Measurements from ENCODE around the gene CFAP74.
"Not testable (repeated sequence)": the region's sequence is repeated elsewhere in the genome, so short reads cannot be mapped to it uniquely, and the experiment has no call there.

The CFAP74 gene

DNA sequence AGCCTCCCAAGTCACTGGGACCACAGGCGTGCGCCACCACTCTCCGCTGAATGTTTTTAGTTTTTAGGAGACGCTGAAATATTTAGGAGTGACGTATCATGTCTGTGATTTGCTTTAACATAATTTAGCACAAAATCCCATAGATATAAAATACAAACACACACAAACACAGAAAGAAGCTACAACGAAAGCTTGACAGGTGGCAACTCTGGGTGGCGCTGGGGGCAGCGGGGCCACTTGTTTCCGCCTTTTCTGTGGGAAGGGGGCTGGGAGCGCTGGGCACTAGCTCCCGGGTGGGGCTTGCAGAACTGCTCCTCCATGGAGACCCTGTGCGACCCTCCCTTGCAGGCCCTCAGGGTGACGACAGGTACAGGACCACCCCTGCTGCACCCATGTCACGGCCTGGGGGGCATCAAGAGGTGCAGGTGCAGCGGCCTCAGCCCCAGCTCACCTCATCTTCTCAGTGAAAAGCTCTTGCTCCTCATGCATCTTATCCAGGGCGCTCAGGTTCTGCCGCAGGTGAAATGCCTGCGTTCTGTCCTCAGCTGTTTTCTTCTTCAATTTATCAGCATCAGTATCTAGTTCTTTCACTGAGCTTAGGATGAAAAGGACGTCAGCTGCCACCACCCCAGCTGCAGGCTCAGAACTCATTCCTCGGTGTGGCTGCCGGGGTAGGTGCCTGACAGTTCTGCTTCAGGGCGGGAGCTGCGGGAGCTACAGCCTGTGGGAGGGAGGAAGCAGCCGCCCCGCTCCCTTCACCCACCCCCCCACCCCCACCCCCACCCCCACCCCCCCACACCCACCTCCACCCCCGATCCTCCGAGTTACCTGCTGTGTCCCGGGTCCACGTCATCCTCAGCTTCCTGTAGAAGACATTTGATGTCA is 15.3 kb downstream of the CFAP74 start:
- no peak for DNase-seq (ENCODE audit: low read depth)

DNA sequence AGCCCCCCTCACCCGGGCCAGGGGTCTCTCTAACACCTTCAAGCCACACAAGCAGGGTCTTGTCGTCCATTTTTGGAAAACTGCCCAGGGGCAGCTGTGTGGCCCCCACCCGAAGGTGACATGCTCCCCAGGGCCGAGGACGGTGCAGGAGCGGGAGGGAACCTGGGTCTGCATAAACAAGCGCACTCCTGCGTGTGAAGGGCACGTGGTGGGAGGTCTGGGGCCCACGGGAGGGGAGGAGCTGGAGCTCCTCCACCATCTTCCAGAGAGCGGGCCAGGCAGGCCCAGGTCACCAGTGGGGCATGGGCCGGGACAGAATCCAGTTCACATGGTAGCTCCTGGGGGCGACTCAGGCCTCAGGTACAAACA is 16.5 kb downstream of the CFAP74 start:
- DNase-seq (ENCODE audit: low read depth), result no peak

DNA sequence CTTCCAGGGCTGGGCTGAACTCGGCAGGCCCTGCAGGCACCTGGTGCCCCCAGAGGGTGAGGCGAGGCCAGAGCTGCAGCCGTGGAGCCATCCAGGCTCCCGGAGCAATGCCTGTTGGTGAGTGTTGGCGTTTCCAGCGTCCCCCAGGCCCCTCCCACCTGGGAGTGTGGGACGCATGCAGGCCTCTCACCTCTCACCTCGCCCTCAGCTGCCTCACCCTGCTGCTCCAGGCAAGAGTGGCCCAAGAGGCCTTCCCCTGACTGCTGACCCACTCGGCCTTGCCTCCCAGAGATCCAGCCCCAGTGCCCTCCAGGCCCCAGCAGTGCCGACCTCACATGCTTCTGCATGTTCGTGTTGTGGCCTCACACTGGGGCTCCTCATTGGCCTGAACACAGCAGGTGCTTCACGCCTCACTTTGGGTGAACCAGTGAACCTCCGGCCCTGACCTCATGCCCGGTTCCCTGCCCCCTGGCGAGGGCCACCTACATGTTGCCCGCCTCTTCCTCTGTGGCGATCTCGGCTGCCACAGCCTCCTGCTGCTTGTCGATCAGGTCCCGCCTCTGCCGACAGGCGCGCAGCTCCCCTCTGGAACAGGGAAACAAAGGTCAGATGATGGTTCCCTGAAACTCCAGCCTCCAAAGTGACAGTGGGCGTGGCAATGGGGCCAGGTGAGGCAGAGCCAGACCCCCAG is 17.0 kb downstream of the CFAP74 start:
- DNase-seq (ENCODE audit: low read depth), result no peak

DNA sequence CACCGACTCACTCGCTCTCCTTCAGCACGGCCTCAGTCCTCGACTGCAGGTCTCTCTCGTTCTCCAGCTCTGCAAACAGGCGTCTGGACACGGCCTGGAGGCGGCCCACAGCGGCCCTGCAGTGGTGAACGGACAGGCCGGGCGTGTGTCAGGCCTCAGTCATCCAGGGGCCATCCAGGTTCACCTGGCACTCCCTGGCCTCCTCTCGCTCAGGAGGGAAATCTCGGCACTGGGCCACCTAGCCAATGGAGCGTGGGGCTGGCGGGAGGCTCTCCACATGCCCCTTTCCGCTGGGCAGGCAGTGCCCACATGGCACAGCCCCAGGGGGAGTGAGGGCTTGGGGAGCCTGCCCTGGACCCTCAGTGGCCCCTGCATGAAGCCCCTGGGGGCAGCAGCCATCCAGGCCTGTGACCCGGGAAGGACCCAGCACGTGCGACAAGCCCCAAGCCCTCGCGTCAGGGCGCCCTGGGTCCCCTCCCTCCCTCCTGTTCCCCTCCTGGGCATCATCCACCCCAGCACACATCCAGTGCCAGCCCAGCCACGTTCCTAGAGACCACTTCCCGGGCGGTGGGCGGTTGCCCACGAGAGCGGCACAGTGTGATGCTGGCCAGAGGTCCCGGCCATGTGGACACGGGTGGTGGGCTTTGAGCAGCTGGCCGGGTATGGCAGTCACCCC is 18.1 kb downstream of the CFAP74 start:
- no peak for DNase-seq (ENCODE audit: low read depth)

DNA sequence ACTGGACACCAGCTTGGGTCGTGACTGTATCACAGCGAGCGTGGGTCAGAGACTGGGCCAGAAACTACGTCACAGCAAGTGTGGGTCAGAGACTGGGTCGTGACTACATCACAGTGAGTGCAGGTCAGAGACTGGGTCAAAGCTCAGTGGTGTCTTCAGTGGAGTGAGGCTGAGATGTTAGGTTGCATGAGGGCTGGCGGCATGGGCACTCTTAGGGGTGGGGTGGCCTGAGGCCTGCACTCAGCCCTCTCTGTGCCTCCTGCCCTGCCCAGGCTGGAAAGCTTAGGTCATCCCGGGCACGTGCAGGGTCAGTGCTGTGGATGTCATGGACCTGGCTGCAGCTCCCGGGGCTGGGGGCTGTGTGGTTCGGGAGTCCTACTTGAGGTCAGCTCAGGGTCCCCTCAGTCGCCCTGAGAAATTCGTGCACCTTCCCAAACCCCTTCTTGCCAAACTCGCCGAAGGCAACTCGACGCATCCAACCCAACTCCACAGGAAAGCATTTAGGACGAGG is 19.0 kb downstream of the CFAP74 start:
- no peak for DNase-seq (ENCODE audit: low read depth)

DNA sequence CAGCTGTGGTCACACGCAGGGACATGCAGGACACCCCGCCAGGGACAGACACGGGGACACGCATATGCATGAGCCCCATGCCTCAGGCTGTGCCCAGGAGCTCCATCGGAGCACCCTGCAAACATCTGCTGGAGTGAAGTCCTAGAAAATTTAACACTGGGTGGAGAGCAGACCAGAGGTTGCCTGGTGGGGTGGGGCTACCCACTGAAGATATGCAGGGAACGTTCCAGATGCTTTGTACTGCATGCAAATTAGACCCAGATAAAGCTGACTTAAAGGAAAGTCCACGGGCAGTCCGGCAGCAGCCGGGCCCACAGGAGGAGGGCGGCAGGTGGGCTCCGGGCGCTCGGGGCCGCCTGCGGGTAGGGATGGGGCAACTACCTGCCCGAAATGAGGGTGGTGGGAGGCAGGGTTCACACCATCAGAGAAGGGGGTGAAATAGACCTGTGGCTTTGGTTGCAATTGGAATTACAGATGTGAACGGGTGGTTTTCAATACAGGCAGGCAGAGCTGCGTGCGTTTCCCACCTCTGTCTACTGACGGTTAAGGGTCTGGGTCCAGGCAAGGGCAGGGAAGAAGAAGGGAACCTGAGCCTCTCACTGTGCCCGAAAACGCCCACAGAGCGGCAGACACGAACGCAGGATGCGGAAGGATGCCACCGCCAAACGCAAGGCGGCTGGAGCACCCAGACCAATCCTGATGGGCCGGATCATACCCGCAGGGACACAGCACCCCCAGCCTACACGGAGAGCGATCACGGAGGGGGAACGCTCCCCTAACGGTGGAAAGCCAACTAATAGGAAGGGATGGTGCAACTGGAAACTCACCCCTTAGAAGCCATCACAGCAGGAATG is 21.0 kb downstream of the CFAP74 start:
- DNase-seq (ENCODE audit: low read depth), result no peak

DNA sequence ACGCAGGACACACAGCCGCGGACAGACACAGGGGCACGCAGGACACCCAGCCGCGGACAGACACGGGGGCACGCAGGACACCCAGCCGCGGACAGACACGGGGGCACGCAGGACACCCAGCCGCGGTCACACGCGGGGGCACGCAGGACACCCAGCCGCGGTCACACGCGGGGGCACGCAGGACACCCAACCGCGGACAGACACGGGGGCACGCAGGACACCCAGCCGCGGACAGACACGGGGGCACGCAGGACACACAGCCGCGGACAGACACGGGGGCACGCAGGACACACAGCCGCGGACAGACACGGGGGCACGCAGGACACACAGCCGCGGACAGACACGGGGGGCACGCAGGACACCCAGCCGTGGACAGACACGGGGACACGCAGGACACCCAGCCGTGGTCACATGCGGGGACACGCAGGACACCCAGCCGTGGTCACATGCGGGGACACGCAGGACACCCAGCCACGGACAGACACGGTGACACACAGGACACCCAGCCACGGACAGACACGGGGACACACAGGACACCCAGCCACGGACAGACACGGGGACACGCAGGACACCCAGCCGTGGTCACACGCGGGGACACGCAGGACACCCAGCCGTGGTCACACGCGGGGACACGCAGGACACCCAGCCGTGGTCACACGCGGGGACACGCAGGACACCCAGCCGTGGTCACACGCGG is 21.8 kb downstream of the CFAP74 start:
- DNase-seq (ENCODE audit: low read depth), result not testable (repeated sequence)

DNA sequence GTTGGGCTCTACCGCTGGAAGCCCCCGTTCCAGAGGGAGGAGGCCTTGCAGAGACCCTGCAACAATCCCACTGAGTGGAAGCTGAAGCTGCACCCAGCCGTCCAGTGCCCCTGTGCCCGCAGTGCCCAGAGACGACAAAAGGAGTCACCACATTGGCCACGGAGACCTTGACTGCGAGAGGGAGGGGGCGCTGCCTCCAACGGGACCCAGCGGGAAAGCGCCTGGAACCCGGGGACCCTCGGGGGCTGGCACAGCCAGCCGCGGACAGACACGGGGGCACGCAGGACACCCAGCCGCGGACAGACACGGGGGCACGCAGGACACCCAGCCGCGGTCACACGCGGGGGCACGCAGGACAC is 22.5 kb downstream of the CFAP74 start:
- no peak for DNase-seq (ENCODE audit: low read depth)

DNA sequence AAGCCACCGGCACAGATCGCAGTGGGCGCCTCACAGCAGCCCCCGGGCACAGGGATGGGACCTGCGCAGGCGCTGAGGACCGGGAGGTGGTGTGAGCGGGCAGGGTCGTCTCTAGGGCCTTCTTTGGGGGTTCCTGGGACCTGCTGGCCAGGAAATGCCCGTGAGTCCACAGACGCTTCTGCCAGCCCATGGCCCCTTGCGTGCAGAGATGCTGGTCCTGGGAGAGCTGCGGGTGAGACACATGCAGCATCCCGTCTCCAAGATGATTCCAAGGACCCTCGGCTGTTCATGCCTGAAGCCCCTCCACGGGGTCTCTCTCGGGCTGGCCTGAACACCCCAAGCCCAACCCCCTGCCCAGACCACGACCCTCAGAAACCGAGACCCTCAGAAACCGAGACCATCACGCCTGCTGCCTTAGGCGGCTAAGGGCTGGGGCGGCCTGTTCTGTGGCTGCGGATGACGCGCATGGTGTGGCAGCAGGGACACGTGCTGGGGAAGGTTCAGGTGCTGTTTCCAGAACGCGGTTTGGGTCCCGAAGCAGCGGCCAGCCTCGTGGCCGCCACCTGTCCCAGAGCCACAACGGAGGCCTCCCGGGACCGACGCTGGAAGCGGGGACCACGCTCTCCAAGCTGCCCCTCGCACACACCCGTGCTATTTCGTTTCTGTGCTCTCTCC is 23.0 kb downstream of the CFAP74 start:
- no peak for DNase-seq (ENCODE audit: low read depth)

DNA sequence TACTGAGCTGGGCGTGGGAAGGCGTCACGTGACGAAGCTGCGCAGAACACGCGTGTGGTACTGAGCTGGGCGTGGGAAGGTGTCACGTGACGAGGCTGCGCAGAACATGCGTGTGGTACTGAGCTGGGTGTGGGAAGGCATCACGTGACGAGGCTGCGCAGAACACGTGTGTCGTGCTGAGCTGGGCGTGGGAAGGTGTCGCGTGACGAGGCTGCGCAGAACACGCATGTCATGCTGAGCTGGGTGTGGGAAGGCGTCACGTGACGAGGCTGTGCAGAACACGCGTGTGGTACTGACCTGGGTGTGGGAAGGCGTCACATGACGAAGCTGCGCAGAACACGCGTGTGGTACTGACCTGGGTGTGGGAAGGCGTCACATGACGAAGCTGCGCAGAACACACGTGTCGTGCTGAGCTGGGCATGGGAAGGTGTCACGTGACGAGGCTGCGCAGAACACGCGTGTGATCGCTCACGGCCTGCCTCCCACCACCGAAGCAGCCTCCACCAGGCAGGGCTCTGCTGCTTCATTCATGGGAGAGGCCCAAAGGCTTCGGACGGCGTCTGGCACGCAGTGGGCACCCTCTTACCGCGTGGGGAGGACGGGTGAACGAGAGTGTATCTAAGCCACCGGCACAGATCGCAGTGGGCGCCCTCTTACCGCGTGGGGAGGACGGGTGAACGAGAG is 24.0 kb downstream of the CFAP74 start:
- DNase-seq (ENCODE audit: low read depth), result no peak

DNA sequence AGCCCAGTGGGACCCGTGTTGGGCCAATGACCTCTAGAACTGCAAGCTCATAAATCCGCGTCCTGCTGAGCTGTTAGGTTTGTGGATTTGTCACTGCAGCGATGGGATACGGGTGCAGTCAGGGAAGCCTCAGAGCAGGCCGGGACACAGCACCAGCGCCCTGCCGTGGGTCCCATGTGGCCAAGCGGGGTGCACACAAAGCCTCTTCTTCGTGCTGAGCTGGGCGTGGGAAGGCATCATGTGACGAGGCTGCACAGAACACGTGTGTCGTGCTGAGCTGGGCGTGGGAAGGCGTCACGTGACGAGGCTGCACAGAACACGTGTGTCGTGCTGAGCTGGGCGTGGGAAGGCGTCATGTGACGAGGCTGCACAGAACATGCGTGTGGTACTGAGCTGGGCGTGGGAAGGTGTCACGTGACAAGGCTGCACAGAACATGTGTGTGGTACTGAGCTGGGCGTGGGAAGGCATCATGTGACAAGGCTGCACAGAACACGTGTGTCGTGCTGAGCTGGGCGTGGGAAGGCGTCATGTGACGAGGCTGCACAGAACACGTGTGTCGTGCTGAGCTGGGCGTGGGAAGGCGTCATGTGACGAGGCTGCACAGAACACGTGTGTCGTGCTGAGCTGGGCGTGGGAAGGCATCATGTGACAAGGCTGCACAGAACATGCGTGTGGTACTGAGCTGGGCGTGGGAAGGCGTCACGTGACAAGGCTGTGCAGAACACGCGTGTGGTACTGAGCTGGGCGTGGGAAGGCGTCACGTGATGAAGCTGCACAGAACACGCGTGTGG is 24.7 kb downstream of the CFAP74 start:
- DNase-seq (ENCODE audit: low read depth), result not testable (repeated sequence)

DNA sequence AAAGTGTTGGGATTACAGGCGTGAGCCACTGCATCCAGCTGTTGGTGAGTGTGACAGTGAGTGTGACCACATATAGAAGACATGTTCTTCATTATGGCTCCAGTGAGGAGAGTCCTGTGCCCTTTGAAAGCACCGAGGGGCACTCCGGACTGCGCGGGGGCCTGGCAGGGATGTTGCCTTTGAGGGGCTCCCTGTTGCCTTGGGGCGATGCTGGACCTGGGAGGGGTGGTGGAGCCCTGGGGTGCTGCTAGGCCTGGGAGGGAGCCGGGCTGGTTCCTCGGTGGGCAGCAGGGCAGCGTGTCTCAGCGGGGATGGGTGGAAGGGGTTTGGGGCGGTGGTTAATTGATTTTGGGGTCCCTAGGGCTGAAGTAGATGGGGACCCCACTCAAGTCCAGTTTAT is 25.5 kb downstream of the CFAP74 start:
- no peak for DNase-seq (ENCODE audit: low read depth)

DNA sequence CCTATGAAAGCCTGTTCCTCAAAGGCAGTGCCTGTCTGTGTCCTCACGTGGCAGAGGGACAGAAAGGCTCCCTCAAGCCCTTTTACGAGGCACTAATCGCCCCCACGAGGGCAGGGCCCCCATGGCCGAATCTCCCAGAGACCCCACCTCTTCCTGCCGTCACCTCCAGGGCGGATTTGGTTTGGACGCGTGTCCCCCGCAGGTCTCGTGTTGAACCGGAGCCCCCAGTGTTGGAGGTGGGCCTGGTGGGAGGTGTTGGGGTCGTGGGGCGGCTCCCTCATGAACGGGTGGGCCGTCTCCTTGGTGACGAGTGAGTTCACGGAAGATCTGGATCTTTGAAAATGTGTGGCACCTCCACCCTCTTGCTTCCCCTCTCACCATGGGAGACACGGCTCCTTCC is 27.6 kb downstream of the CFAP74 start:
- no peak for DNase-seq (ENCODE audit: low read depth)

DNA sequence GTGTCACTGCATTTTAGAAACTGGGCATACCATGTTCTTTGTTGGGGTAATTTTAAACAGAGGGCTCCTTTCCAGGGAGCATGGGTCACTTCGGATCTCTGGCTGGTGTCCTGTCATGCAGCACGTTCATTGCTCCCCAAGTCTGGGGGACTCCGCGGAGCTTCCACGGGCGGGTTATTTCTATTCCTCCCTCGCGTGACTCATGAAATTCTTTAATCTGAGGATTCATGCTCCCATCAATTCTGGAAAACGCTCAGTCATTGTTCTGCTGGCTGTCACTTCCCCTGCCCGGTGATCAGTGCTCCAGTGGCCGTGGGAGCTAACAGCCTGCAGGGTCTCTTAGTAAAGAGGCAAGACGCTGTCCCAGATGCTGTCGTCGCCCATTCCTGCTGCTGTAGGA is 28.1 kb downstream of the CFAP74 start:
- DNase-seq (ENCODE audit: low read depth), result no peak

DNA sequence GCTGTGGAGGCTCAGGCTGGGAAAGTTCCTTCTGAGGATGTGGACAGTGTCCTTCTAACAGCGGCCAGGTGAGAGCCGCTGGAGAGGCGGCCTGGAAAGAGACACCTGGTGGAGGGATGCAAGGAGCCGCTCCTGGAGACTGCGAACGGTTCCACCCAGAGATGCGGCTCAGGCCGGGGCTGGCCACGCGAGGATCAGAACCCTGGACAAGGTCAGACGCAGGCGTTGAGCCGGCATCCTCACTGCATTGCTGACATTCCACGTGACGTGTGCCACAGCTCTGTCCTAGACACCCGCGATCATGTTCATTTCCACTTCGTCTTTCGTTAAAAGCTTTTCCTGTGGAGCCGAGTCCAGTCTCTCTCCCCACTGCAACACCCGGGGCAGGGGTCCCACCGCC is 28.8 kb downstream of the CFAP74 start:
- DNase-seq (ENCODE audit: low read depth), result no peak

DNA sequence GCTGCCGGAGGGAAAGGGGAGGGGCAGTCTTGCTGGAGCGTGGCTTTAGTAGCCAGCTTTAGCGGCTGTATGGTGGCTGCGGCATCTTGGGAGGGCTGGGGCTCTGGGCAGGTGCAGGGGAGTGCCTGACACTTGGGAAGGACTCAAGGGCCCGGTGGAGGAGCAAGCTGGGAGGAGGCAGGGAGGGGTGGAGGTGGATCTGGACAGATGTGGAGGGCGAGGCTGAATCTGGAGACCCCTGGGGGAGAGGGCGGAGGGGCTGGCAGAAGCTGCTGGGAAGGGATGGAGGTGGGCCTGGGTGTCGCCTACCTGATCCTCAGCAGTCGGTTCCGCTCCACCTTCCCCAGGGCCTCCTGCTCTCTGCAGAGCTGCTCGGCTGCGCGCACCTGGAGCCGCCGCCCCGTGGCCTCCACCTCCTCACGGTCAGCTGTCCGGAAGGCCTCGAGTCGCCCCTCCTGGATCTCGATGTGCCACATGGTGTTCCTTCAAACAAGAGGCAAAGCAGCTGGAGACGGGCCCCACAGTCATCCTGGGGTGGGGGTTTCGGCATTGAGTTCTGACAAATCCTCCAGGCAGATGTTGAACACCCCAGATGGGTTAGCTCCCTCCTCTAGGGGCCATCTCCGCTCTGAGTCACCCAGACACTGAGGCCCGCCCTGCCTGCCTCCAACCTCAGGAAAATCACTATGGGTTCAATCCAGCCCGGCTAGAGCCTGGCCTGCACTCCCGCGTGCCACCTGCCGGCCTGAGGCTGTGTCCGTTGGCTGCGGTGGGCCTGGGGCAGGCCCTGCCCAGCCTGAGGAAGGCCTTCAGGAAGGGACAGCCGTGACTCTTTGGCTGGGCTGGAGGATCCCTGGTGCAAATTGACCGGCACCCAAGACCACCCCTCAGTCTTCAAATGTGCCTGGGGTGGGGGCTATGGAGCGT is 29.6 kb downstream of the CFAP74 start:
- no peak for DNase-seq (ENCODE audit: low read depth)

DNA sequence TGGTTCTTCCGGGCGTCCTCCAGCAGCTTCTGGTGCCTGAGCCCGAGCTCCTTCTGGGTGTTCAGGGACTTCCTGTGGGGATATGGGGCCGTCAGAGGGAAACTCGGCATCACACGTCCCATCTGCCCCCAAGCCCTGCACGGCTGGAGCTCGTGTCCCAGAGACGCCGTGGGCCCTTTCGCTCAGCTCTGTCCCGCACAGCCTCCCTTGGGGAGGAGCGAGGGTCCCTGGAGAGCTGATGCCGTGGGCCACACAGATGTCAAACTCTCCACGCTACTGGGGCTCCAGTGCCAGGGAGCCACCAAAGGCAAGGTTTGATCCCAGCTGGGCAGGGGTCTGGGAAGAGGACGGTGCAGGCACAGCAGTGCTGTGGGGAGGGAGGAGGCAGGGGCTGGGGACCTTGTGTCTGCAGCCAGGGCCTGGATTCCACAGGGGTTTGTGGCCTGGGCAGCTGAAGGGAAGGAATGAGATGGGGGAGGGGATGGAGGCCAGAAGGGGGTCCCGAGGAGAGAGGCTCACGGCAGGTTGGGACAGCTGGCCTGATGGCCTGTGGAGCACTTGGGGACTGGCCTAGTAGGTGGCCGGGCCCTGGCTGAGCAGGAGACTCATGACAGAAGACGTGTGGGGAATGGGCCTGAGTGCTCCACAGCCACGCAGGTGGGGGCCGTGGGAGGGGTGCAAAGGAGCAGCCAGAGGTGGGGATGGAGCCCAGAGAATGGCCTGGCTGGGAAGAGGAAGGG is 30.4 kb downstream of the CFAP74 start:
- DNase-seq (ENCODE audit: low read depth), result no peak

DNA sequence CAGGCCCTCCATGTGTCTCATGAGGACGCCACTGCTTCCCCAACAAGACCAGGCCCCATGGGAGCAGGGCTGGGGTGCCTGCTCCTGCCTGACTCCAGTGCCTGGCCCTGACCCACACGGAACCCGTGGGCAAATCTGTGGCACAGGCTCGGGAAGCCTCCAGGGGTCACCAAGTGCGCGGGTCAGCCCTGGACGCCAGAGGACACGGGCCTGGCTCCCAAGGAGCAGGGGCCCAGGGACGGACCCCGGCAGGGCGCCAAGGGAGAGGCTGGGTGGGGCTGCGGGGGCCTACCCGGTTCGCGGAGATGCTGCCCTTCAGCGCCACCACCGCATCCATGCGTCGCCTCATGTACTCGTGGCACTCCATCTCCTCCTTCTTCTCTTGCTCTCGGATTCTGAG is 31.9 kb downstream of the CFAP74 start:
- no peak for DNase-seq (ENCODE audit: low read depth)
